HCT116 (cell line): ENCODE data around the gene ITPR2. TPM values are rescaled to one million over a fixed set of nuclear protein-coding genes. Genes with fewer than 3 reads are reported as not detected.

Experiments
- ATAC-seq: fragments of 200-7000 bp; cut with Tn5 transposase; 2 replicates; pipeline ENCODE4 v1.9.1; 2020; ENCODE audit warnings: mild to moderate bottlenecking, moderate library complexity
- BruUV-seq: library from RNA; stranded (reverse); fragments of 400-500 nt; replicated peaks from 2 replicates; lab custom pipeline; 2021; lab: Mats Ljungman, UMichigan
- CTCF ChIA-PET: fragments of 300-600 bp; sonication (Branson Sonifier 250); formaldehyde crosslinking; loops from one replicate; lab custom pipeline; 2021; ENCODE audit warnings: antibody characterized with exemption; lab: Charles Lee
- POLR2A ChIA-PET: fragments of 300-600, 350-600 bp; sonication (Branson Sonifier 250); formaldehyde crosslinking; loops from one replicate; lab custom pipeline; 2021; ENCODE audit warnings: antibody characterized with exemption; lab: Charles Lee
- RAD21 ChIA-PET, 2 experiments: fragments of 300-600 bp; sonication (Branson Sonifier 250); formaldehyde crosslinking; loops; one replicate each; lab custom pipeline; 2023; ENCODE audit warnings: low total read pairs in 2 of 2; ENCODE audit not compliant: uncharacterized antibody in 2 of 2, unreplicated experiment in 2 of 2, low non-redundant PET in 1 of 2; lab: Charles Lee
- DNase-seq: peaks from one replicate; pipeline ENCODE4 v3.0.0-alpha.2; 2010; ENCODE audit warnings: low read depth, low spot score
- H2AFZ ChIP-seq: fragments of 200-600 bp; shearing (Covaris generic), sonication (generic); 2 replicates; pipeline ENCODE4 v1.6.1; 2017; ENCODE audit warnings: low read depth, mixed run types, mixed read lengths, antibody characterized with exemption, low read length; ENCODE audit not compliant: poor library complexity, severe bottlenecking
- H3K27ac ChIP-seq: 2 replicates; pipeline ENCODE4 v1.5.1; 2012; ENCODE audit warnings: low read depth, low read length
- H3K27me3 ChIP-seq: fragments of 200-600 bp; sonication (generic); 2 replicates; pipeline ENCODE4 v1.6.1; 2016; ENCODE audit warnings: mixed run types, low read length, mixed read lengths; ENCODE audit not compliant: insufficient read depth
- H3K36me3 ChIP-seq, 2 experiments: fragments of 200-500 bp in 1 of 2; fragments of 200-600 bp in 1 of 2; sonication (Bioruptor generic) in 1 of 2; sonication (generic) in 1 of 2; 2 replicates each; pipeline versions ENCODE4 v1.5.1 to v1.6.1; 2014 to 2016; ENCODE audit warnings: low read length in 2 of 2, inconsistent platforms in 1 of 2, mixed read lengths in 1 of 2, mixed run types in 1 of 2; ENCODE audit not compliant: insufficient read depth in 2 of 2, control insufficient read depth in 1 of 2
- H3K4me1 ChIP-seq, 2 experiments: fragments of 200-600 bp in 1 of 2; sonication (generic) in 1 of 2; 2 replicates each; pipeline versions ENCODE4 v1.5.1 to v1.6.1; 2012 to 2017; ENCODE audit warnings: low read length in 2 of 2, inconsistent platforms in 1 of 2, mild to moderate bottlenecking in 1 of 2, mixed read lengths in 1 of 2, mixed run types in 1 of 2, moderate library complexity in 1 of 2; ENCODE audit not compliant: insufficient read depth in 2 of 2, control insufficient read depth in 1 of 2
- H3K4me2 ChIP-seq: fragments of 200-600 bp; sonication (generic); 2 replicates; pipeline ENCODE4 v1.6.1; 2017; ENCODE audit warnings: mixed run types, low read length, mixed read lengths
- H3K4me3 ChIP-seq, 2 experiments: fragments of 200-600 bp in 1 of 2; sonication (generic) in 1 of 2; replicated peaks in 1 of 2; 2 replicates each; pipeline ENCODE4 v1.5.1; 2011 to 2016; ENCODE audit warnings: low read length in 2 of 2, control low read depth in 1 of 2, low read depth in 1 of 2, mild to moderate bottlenecking in 1 of 2, mixed read lengths in 1 of 2, mixed run types in 1 of 2
- H3K79me2 ChIP-seq: fragments of 200-600 bp; sonication (generic); 2 replicates; pipeline ENCODE4 v1.6.1; 2017; ENCODE audit warnings: mild to moderate bottlenecking, mixed run types, low read length, moderate library complexity, mixed read lengths; ENCODE audit not compliant: insufficient read depth
- H3K9ac ChIP-seq: fragments of 200-600 bp; sonication (generic); 2 replicates; pipeline ENCODE4 v1.6.1; 2016; ENCODE audit warnings: low read length, mixed read lengths
- H3K9me2 ChIP-seq: fragments of 200-600 bp; sonication (generic), shearing (Covaris generic); 2 replicates; pipeline ENCODE4 v1.6.1; 2017; ENCODE audit warnings: mixed run types, mild to moderate bottlenecking, moderate library complexity; ENCODE audit not compliant: insufficient read depth
- H3K9me3 ChIP-seq, 2 experiments: fragments of 200-500 bp in 1 of 2; fragments of 200-600 bp in 1 of 2; sonication (Bioruptor generic) in 1 of 2; sonication (generic) in 1 of 2; 2 replicates each; pipeline ENCODE4 v1.6.1; 2014 to 2017; ENCODE audit warnings: low read length in 2 of 2, mixed read lengths in 2 of 2, inconsistent platforms in 1 of 2, low read depth in 1 of 2, mild to moderate bottlenecking in 1 of 2, mixed run types in 1 of 2, moderate library complexity in 1 of 2; ENCODE audit not compliant: control insufficient read depth in 1 of 2, insufficient read depth in 1 of 2
- H4K20me1 ChIP-seq: fragments of 200-600 bp; sonication (generic), shearing (Covaris generic); 2 replicates; pipeline ENCODE4 v1.6.1; 2017; ENCODE audit warnings: mixed run types, mild to moderate bottlenecking, moderate library complexity; ENCODE audit not compliant: insufficient read depth
- CBX3 ChIP-seq: IDR thresholded peaks from 2 replicates; pipeline ENCODE4 v1.6.1; 2012; ENCODE audit warnings: low read depth
- CEBPB ChIP-seq: IDR thresholded peaks from 2 replicates; pipeline ENCODE4 v1.6.1; 2012; ENCODE audit warnings: low read depth
- EGR1 ChIP-seq: IDR thresholded peaks from 2 replicates; pipeline ENCODE4 v1.6.1; 2012; ENCODE audit warnings: low read depth
- ELF1 ChIP-seq: IDR thresholded peaks from 2 replicates; pipeline ENCODE4 v1.6.1; 2012; ENCODE audit warnings: low read depth, borderline replicate concordance
- EZH2 ChIP-seq: fragments of 200-600 bp; sonication (generic); IDR thresholded peaks from 2 replicates; pipeline ENCODE4 v1.6.1; 2017; ENCODE audit warnings: antibody characterized with exemption, mixed run types
- EZH2phosphoT487 ChIP-seq: fragments of 200-600 bp; IDR thresholded peaks from 2 replicates; pipeline ENCODE4 v1.6.1; 2018; ENCODE audit warnings: antibody characterized with exemption, borderline replicate concordance
- JUND ChIP-seq: IDR thresholded peaks from 2 replicates; pipeline ENCODE4 v1.6.1; 2012
- POLR2A ChIP-seq: IDR thresholded peaks from 2 replicates; pipeline ENCODE4 v1.7.0; 2011; ENCODE audit warnings: borderline replicate concordance; ENCODE audit not compliant: insufficient read depth, insufficient read length; ENCODE audit errors: extremely low read depth
- POLR2AphosphoS5 ChIP-seq: IDR thresholded peaks from 2 replicates; pipeline ENCODE4 v1.6.1; 2011; ENCODE audit warnings: mild to moderate bottlenecking, low read depth, low read length, moderate library complexity
- SIN3A ChIP-seq: IDR thresholded peaks from 2 replicates; pipeline ENCODE4 v1.6.1; 2012; ENCODE audit warnings: low read depth
- SP1 ChIP-seq: IDR thresholded peaks from 2 replicates; pipeline ENCODE4 v1.6.1; 2012; ENCODE audit warnings: low read depth
- SRF ChIP-seq: IDR thresholded peaks from 2 replicates; pipeline ENCODE4 v1.6.1; 2012; ENCODE audit warnings: low read depth
- YY1 ChIP-seq: IDR thresholded peaks from 2 replicates; pipeline ENCODE4 v1.6.1; 2011; ENCODE audit warnings: low read length, low read depth, moderate library complexity, mild to moderate bottlenecking; ENCODE audit not compliant: insufficient replicate concordance; ENCODE audit errors: extremely low read depth
- intact Hi-C: fragments of 100-400 bp; cut with micrococcal nuclease; formaldehyde crosslinking; loops from 2 replicates; pipeline ENCODE4 v1.10.0; 2022
- total RNA-seq: library from RNA; stranded (reverse); gene quantifications from one replicate; pipeline ENCODE4 v1.2.1, GENCODE V29; 2021; ENCODE audit not compliant: unreplicated experiment
- TF ChIP-seq, protein P1 (sequence below): IDR thresholded peaks from 2 replicates; pipeline ENCODE4 v1.6.1; 2011; ENCODE audit warnings: mild to moderate bottlenecking, low read length, moderate library complexity; ENCODE audit not compliant: insufficient replicate concordance; ENCODE audit errors: extremely low read depth
- TF ChIP-seq, protein P2 (sequence below): IDR thresholded peaks from 2 replicates; pipeline ENCODE4 v1.6.1; 2012
- TF ChIP-seq, protein P3 (sequence below): IDR thresholded peaks from 2 replicates; pipeline ENCODE4 v1.6.1; 2012
- TF ChIP-seq, protein P4 (sequence below): IDR thresholded peaks from 2 replicates; pipeline ENCODE4 v1.6.1; 2012; ENCODE audit warnings: low read depth

Gene ITPR2
- total RNA-seq, 1 experiment from 2014 or later, result 6.5 TPM

DNA sequence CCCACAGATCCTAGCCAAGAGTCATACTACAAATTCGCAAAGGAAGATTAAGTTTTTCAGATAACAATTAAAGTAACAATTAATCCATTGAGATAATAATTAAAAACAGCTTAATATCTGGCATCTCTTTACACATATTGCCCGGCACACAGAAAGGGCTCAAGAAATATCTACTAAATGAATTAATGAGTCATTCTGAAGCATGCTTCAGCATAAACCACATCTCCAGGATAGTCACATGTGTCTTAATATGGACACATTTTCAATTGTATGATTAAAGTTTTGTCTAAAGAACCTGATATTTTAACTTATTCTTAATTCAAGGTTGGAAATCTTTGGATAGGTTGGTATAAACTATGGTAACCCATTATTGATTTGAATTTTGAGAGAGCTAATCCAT lies 9.6 kb downstream of the ITPR2 start (continued):
- TF ChIP-seq POLR2AphosphoS5, result no peak
- no peak for TF ChIP-seq CEBPB
- TF ChIP-seq, protein P1, sequence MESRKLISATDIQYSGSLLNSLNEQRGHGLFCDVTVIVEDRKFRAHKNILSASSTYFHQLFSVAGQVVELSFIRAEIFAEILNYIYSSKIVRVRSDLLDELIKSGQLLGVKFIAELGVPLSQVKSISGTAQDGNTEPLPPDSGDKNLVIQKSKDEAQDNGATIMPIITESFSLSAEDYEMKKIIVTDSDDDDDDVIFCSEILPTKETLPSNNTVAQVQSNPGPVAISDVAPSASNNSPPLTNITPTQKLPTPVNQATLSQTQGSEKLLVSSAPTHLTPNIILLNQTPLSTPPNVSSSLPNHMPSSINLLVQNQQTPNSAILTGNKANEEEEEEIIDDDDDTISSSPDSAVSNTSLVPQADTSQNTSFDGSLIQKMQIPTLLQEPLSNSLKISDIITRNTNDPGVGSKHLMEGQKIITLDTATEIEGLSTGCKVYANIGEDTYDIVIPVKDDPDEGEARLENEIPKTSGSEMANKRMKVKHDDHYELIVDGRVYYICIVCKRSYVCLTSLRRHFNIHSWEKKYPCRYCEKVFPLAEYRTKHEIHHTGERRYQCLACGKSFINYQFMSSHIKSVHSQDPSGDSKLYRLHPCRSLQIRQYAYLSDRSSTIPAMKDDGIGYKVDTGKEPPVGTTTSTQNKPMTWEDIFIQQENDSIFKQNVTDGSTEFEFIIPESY, result no peak
- no peak for TF ChIP-seq SIN3A

DNA sequence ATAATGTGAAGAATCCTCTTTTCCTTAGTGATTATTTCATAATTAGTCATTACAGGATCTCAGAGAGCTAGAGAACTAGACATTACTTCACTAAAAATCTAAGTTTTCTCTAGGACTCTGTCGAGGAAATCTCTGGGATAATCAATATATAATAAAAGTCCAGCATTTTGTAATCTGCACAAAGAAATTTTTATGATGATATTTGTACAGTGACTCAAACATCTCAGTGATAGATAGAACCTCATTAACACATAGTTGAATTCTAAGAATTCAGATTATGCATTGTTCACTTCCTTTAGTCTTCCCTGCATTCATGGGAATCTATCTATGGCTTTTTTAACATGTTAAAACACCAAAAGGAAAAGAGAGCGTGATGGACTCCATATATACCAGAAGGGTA lies 11.0 kb downstream of the ITPR2 start:
- CTCF ChIA-PET, result interaction anchor here (1.5 kb wide), 1 partner anchor 10 kb away, joined by 4 read pairs; no protein-coding TSS in a partner anchor
- no peak for TF ChIP-seq ELF1
- no peak for TF ChIP-seq EGR1
- TF ChIP-seq, protein P2, sequence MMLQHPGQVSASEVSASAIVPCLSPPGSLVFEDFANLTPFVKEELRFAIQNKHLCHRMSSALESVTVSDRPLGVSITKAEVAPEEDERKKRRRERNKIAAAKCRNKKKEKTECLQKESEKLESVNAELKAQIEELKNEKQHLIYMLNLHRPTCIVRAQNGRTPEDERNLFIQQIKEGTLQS, result no peak
- no peak for TF ChIP-seq JUND
- TF ChIP-seq SIN3A, result no peak
- TF ChIP-seq, protein P3, sequence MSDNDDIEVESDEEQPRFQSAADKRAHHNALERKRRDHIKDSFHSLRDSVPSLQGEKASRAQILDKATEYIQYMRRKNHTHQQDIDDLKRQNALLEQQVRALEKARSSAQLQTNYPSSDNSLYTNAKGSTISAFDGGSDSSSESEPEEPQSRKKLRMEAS, result no peak
- no peak for TF ChIP-seq CBX3
- no peak for TF ChIP-seq POLR2AphosphoS5
- no peak for TF ChIP-seq EZH2
- no peak for TF ChIP-seq POLR2A
- TF ChIP-seq EZH2phosphoT487, result no peak
- TF ChIP-seq SRF, result no peak
- no peak for TF ChIP-seq YY1
- TF ChIP-seq, protein P4, sequence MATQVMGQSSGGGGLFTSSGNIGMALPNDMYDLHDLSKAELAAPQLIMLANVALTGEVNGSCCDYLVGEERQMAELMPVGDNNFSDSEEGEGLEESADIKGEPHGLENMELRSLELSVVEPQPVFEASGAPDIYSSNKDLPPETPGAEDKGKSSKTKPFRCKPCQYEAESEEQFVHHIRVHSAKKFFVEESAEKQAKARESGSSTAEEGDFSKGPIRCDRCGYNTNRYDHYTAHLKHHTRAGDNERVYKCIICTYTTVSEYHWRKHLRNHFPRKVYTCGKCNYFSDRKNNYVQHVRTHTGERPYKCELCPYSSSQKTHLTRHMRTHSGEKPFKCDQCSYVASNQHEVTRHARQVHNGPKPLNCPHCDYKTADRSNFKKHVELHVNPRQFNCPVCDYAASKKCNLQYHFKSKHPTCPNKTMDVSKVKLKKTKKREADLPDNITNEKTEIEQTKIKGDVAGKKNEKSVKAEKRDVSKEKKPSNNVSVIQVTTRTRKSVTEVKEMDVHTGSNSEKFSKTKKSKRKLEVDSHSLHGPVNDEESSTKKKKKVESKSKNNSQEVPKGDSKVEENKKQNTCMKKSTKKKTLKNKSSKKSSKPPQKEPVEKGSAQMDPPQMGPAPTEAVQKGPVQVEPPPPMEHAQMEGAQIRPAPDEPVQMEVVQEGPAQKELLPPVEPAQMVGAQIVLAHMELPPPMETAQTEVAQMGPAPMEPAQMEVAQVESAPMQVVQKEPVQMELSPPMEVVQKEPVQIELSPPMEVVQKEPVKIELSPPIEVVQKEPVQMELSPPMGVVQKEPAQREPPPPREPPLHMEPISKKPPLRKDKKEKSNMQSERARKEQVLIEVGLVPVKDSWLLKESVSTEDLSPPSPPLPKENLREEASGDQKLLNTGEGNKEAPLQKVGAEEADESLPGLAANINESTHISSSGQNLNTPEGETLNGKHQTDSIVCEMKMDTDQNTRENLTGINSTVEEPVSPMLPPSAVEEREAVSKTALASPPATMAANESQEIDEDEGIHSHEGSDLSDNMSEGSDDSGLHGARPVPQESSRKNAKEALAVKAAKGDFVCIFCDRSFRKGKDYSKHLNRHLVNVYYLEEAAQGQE, result no peak
- no peak for TF ChIP-seq SP1

More for the DNA sequence above, 11.0 kb downstream of the ITPR2 start:
- no peaks in the 10 kb centered on the region; a peak in 1 of 4 replicates for H3K4me1 ChIP-seq
- ChIA-PET POLR2A (no interaction called here), RAD21 (no interaction called here)
- no peaks in the 10 kb centered on the region for H3K9me3 ChIP-seq
- H3K36me3 ChIP-seq, result no peaks in the 10 kb centered on the region
- peaks cover 8% of the 10 kb centered on the region for H3K9me2 ChIP-seq
- H3K27me3 ChIP-seq, result no peaks in the 10 kb centered on the region
- no peaks in the 10 kb centered on the region for H4K20me1 ChIP-seq
- no peak overlapping the region for H3K9ac ChIP-seq
- H3K4me2 ChIP-seq, result no peak overlapping the region
- no TSS peak for BruUV-seq
- H3K4me3 ChIP-seq, result no peak overlapping the region
- ATAC-seq (no peak), DNase-seq (no peak)
- H3K27ac ChIP-seq, result no peak overlapping the region
- H2AFZ ChIP-seq, result no peak overlapping the region
- intact Hi-C loops, result no loop called here
- no peaks in the 10 kb centered on the region for H3K79me2 ChIP-seq
